Measurements from ENCODE around the gene MCC.

GRCh38 chr5:113232667-113233066, 255.6 kb downstream of the MCC start:
- TF ChIP-seq PKNOX1 (IDR thresholded peaks at IDR 0.05) = no peak
- no peak for TF ChIP-seq L3MBTL2 (conservative IDR thresholded peaks at IDR 0.05)
- TF ChIP-seq FOXA1 (IDR thresholded peaks at IDR 0.05) = no peak
- TF ChIP-seq SUZ12 (IDR thresholded peaks at IDR 0.05) = no peak
- no peak for TF ChIP-seq FOXM1 (IDR thresholded peaks at IDR 0.05; ENCODE audit: borderline replicate concordance)
- TF ChIP-seq FOXK2 (IDR thresholded peaks at IDR 0.05) = no peak
- TF ChIP-seq ARNT (IDR thresholded peaks at IDR 0.05) = no peak
- TF ChIP-seq BHLHE40 (IDR thresholded peaks at IDR 0.05; ENCODE audit: borderline replicate concordance) = no peak
- no peak for TF ChIP-seq TARDBP (IDR thresholded peaks at IDR 0.05)
